PC-3 (cell line): ENCODE data around the gene PRKG2.

ENCODE experiments used
- EZH2phosphoT487 ChIP-seq: fragments of 300-600 bp; sonication (generic); IDR thresholded peaks from 2 replicates; pipeline ENCODE4 v1.6.1; 2018; ENCODE audit warnings: mild to moderate bottlenecking, antibody characterized with exemption, low read length, borderline replicate concordance
- TF ChIP-seq, protein P1 (sequence below): fragments of 300-600 bp; sonication (generic); conservative IDR thresholded peaks from 2 replicates; pipeline ENCODE4 v1.5.1; 2017; ENCODE audit warnings: antibody characterized with exemption, low read depth, mild to moderate bottlenecking, low read length

DNA sequence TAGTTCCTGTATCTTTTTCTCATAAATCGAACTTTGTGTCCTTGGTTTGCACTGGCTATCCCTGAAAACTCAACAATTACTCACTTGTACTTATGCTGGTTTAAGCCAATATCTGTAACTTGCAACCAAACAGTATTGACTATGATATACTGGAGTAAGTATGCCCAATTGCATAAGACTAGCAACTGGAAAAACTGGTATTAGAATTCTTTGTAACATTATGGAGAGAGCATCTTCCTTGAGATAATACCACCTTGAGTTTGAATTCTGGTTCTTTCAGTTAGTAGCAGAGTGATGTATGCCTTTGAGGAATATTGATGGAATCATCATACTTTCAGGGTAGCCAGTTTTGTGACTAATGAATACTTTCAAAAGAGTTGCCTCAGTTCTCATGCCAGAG lies 156.4 kb downstream of the PRKG2 start:
- TF ChIP-seq, protein P1, sequence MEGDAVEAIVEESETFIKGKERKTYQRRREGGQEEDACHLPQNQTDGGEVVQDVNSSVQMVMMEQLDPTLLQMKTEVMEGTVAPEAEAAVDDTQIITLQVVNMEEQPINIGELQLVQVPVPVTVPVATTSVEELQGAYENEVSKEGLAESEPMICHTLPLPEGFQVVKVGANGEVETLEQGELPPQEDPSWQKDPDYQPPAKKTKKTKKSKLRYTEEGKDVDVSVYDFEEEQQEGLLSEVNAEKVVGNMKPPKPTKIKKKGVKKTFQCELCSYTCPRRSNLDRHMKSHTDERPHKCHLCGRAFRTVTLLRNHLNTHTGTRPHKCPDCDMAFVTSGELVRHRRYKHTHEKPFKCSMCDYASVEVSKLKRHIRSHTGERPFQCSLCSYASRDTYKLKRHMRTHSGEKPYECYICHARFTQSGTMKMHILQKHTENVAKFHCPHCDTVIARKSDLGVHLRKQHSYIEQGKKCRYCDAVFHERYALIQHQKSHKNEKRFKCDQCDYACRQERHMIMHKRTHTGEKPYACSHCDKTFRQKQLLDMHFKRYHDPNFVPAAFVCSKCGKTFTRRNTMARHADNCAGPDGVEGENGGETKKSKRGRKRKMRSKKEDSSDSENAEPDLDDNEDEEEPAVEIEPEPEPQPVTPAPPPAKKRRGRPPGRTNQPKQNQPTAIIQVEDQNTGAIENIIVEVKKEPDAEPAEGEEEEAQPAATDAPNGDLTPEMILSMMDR = no peak
- no peak for TF ChIP-seq EZH2phosphoT487
